C4-2B (cell line): ENCODE data around the gene NAGS.

Experiments
- CTCF ChIP-seq: fragments of 450-650 bp; conservative IDR thresholded peaks from 2 replicates; pipeline ENCODE4 v1.5.1; 2017; ENCODE audit warnings: mild to moderate bottlenecking
- ZFX ChIP-seq: fragments of 450-650 bp; IDR thresholded peaks from 2 replicates; pipeline ENCODE4 v1.6.1; 2017

DNA sequence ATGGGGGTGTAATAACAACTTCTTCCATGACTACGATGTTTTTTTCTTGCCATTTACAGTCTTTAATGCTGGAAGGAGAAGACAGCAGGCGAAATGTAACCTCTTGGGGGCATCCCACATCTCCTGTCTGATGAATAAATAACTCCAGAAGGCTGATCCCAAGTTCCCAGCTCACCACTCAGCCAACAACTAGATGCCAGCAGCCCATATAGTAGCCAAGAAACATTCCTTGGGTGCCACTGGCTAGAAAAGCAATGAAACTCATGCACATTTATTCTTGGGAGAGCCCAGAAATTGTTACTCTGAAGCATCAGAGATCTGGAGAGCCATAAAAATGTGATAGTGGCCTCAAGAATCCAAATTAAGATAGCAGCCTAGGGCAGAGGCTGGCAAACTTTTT lies 33.0 kb downstream of the NAGS start:
- TF ChIP-seq CTCF (no peak), ZFX (no peak)
